B cell (primary cell): ENCODE results near the gene ENO2. TPM values are rescaled to one million over a fixed set of nuclear protein-coding genes. Genes with fewer than 3 reads are reported as not detected.
"Not testable (repeated sequence)": the region's sequence is repeated elsewhere in the genome, so short reads cannot be mapped to it uniquely, and the experiment has no call there.

Experiments used
- ATAC-seq: fragments of 200-7000 bp; cut with Tn5 transposase; one replicate; pipeline ENCODE4 v1.10.0; 2021; ENCODE audit warnings: low read depth, mild to moderate bottlenecking, moderate number of reproducible peaks, moderate library complexity
- CTCF ChIA-PET: fragments of 350-600 bp; sonication (Branson Sonifier 250); formaldehyde crosslinking; loops from one replicate; lab custom pipeline; 2021; ENCODE audit warnings: antibody characterized with exemption, inconsistent platforms; lab: Charles Lee
- POLR2A ChIA-PET: fragments of 350-600 bp; sonication (Branson Sonifier 250); formaldehyde crosslinking; loops from one replicate; lab custom pipeline; 2021; ENCODE audit warnings: antibody characterized with exemption; lab: Charles Lee
- DNase-seq: peaks from one replicate; pipeline ENCODE4 v3.0.0; 2013
- H2AFZ ChIP-seq: 2 replicates; pipeline ENCODE4 v1.6.1; 2012; ENCODE audit warnings: mild to moderate bottlenecking, low read depth, low read length; ENCODE audit not compliant: insufficient read depth, poor library complexity, severe bottlenecking
- H3K27ac ChIP-seq, 2 donors: 1 replicate in 1 of 2; 2 replicates in 1 of 2; pipeline ENCODE4 v1.5.1; 2012 to 2013; ENCODE audit warnings: low read length in 2 of 2, mild to moderate bottlenecking in 2 of 2, moderate library complexity in 1 of 2
- H3K27me3 ChIP-seq, 4 experiments: fragments of 200-600 bp in 1 of 4; sonication (generic) in 1 of 4; replicated peaks in 1 of 4; 1 replicate in 2 of 4; 2 replicates in 2 of 4; pipeline versions ENCODE4 v1.6.1 to v1.7.0; 2013 to 2016; ENCODE audit warnings: low read length in 3 of 4, mild to moderate bottlenecking in 2 of 4, mixed read lengths in 1 of 4, moderate library complexity in 1 of 4; ENCODE audit not compliant: insufficient read depth in 4 of 4, control insufficient read depth in 3 of 4; ENCODE audit errors: control extremely low read depth in 1 of 4
- H3K36me3 ChIP-seq, 2 experiments: replicated peaks in 1 of 2; 1 replicate in 1 of 2; 2 replicates in 1 of 2; pipeline versions ENCODE4 v1.6.1 to v1.7.1; 2013; ENCODE audit warnings: low read length in 1 of 2; ENCODE audit not compliant: insufficient read depth in 2 of 2, control insufficient read depth in 1 of 2; ENCODE audit errors: control extremely low read depth in 1 of 2, extremely low read depth in 1 of 2
- H3K4me1 ChIP-seq, 2 donors: fragments of 200-600 bp in 1 of 2; sonication (generic) in 1 of 2; 1 replicate in 1 of 2; 2 replicates in 1 of 2; pipeline versions ENCODE4 v1.5.1 to v1.6.1; 2013 to 2017; ENCODE audit warnings: low read length in 2 of 2; ENCODE audit not compliant: control insufficient read depth in 2 of 2, insufficient read depth in 2 of 2
- H3K4me2 ChIP-seq: replicated peaks from 2 replicates; pipeline ENCODE3; 2012; ENCODE audit warnings: mild to moderate bottlenecking, low read depth, low read length; ENCODE audit not compliant: poor library complexity, severe bottlenecking
- H3K4me3 ChIP-seq, 5 experiments: fragments of 200-600 bp in 1 of 5; sonication (generic) in 1 of 5; 1 replicate in 3 of 5; 2 replicates in 2 of 5; pipeline versions ENCODE4 v1.5.1 to v1.7.0; 2011 to 2016; ENCODE audit warnings: low read length in 4 of 5, mild to moderate bottlenecking in 4 of 5, low read depth in 2 of 5, control low read depth in 1 of 5, moderate library complexity in 1 of 5; ENCODE audit not compliant: insufficient read depth in 1 of 5; ENCODE audit errors: control extremely low read depth in 1 of 5, extremely low read depth in 1 of 5
- H3K79me2 ChIP-seq: fragments of 200-600 bp; sonication (generic); one replicate; pipeline ENCODE4 v1.6.0; 2016; ENCODE audit warnings: low read length; ENCODE audit not compliant: control insufficient read depth, insufficient read depth
- H3K9ac ChIP-seq: fragments of 200-600 bp; sonication (generic); 2 replicates; pipeline ENCODE4 v1.6.1; 2017; ENCODE audit warnings: mild to moderate bottlenecking, low read length, moderate library complexity
- H3K9me3 ChIP-seq, 3 donors: one replicate each; pipeline versions ENCODE4 v1.6.1 to v1.7.1; 2013; ENCODE audit warnings: low read length in 2 of 3; ENCODE audit not compliant: control insufficient read depth in 2 of 3, insufficient read depth in 1 of 3; ENCODE audit errors: control extremely low read depth in 1 of 3
- H4K20me1 ChIP-seq: 2 replicates; pipeline ENCODE4 v1.6.0; 2012; ENCODE audit warnings: mild to moderate bottlenecking, low read length; ENCODE audit not compliant: insufficient read depth, control insufficient read depth, poor library complexity, severe bottlenecking
- H3K27ac Mint-ChIP-seq: one replicate; pipeline ENCODE4 v1.8.0; 2021; ENCODE audit warnings: mixed read lengths
- H3K27me3 Mint-ChIP-seq: one replicate; pipeline ENCODE4 v1.8.0; 2021; ENCODE audit warnings: mixed read lengths
- H3K4me1 Mint-ChIP-seq: one replicate; pipeline ENCODE4 v1.8.0; 2021; ENCODE audit warnings: mixed read lengths
- H3K4me3 Mint-ChIP-seq: one replicate; pipeline ENCODE4 v1.8.0; 2021; ENCODE audit warnings: mixed read lengths
- H3K9me3 Mint-ChIP-seq: one replicate; pipeline ENCODE4 v1.8.0; 2022; ENCODE audit warnings: mixed read lengths; ENCODE audit not compliant: insufficient read depth
- EZH2 ChIP-seq: IDR thresholded peaks from 2 replicates; pipeline ENCODE4 v1.6.1; 2012; ENCODE audit warnings: borderline replicate concordance, low read depth, mild to moderate bottlenecking, moderate library complexity, low read length; ENCODE audit not compliant: insufficient read depth, poor library complexity, severe bottlenecking
- WGBS: methylation state at CpG from one replicate; pipeline ENCODE4 v1.1.5; 2013; ENCODE audit warnings: missing lambda C conversion rate; ENCODE audit not compliant: insufficient coverage; 5-methylcytosine and 5-hydroxymethylcytosine counted together
- intact Hi-C: fragments of 100-400 bp; cut with micrococcal nuclease; formaldehyde crosslinking; loops from one replicate; pipeline ENCODE4 v1.10.0; 2022
- polyA plus RNA-seq: library from polyadenylated mRNA; depleted of rRNA; stranded (reverse); fragments of >200 nt; gene quantifications from 2 replicates; pipeline ENCODE4 v1.2.3, GENCODE V29; 2012
- total RNA-seq, 2 donors: library from RNA; stranded (reverse); fragments of 120-200 nt in 1 of 2; gene quantifications; 1 replicate in 1 of 2; 2 replicates in 1 of 2; pipeline versions ENCODE4 v1.2.3 to v1.2.4, GENCODE V29; 2013 to 2022

Gene ENO2
- total and polyA plus RNA-seq, 2 donors (not counting 1 experiment from before 2014, with no cell fraction given): 42.5 to 55.3 TPM

DNA sequence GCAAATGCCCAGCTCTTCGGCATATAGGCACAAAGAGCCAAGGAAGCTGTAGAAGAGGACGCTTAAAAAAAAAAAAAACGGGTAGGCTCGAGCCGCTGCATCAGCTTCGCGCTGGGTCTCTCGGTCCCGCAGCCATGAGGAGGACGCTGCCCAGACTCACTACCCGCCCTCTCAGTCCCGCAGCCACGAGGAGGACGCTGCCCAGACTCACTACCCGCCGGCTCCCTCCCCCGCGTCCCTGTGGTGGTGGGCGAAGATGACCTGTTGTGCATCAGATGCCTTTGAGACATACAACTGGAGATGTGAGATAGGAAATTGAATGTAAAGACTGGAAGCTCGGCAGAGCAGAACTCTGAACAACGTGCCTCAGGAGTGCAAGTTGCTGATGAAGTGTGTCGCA lies 29.8 kb upstream of the ENO2 start:
- no peak overlapping the region for H3K27ac ChIP-seq
- no peak for DNase-seq
- H3K9me3 ChIP-seq: no peaks in the 10 kb centered on the region
- peaks cover 0 to 5% of the 10 kb centered on the region in 2 experiments for H3K36me3 ChIP-seq
- no peaks in the 10 kb centered on the region for H3K79me2 ChIP-seq
- no peaks in the 10 kb centered on the region for H3K4me1 ChIP-seq
- no peak overlapping the region for H3K27ac Mint-ChIP-seq
- no peaks in the 10 kb centered on the region for H3K27me3 ChIP-seq
- no peak for ATAC-seq
- no peaks in the 10 kb centered on the region for H3K27me3 Mint-ChIP-seq
- WGBS: 94% methylated on average over 14 of the region's 22 CpGs
- H3K9ac ChIP-seq: no peak overlapping the region
- no peak overlapping the region for H3K4me2 ChIP-seq
- no peak for TF ChIP-seq EZH2
- H3K9me3 Mint-ChIP-seq: no peaks in the 10 kb centered on the region
- no peak overlapping the region for H2AFZ ChIP-seq
- no peaks in the 10 kb centered on the region for H4K20me1 ChIP-seq
- H3K4me1 Mint-ChIP-seq: no peaks in the 10 kb centered on the region
- intact Hi-C loops: no loop called here
- CTCF ChIA-PET: interaction anchor here (0.7 to 1.6 kb wide), 3 partner anchors 11 to 119 kb away, joined by 3 to 4 read pairs (median 3); partner anchors contain the start of gene SPSB2
- no peak overlapping the region for H3K4me3 ChIP-seq
- H3K4me3 Mint-ChIP-seq: no peak overlapping the region
- POLR2A ChIA-PET: no interaction called here

DNA sequence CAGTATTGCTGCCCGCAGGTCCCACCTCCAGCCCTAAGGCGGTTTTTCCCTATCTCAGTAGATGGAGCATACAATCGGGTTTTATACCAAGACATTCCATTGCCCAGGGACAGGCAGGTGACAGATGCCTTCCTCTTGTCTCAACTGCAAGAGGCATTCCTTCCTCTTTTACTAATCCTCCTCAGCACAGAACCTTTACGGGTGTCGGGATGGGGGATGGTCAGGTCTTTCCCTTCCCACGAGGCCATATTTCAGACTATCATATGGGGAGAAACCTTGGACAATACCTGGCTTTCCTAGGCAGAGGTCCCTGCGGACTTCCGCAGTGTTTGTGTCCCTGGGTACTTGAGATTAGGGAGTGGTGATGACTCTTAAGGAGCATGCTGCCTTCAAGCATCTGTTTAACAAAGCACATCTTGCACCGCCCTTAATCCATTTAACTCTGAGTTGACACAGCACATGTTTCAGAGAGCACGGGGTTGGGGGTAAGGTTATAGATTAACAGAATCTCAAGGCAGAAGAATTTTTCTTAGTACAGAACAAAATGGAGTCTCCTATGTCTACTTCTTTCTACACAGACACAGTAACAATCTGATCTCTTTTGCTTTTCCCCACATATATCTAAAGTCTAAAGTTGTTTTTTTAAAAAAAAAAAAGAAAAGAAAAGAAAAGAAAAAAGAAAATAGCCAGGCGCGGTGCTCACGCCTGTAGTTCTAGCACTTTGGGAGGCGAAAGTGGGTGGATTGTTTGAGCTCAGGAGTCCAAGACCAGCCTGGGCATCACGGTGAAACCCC lies 28.0 kb upstream of the ENO2 start:
- CTCF ChIA-PET: interaction anchor here (1.6 kb wide), 1 partner anchor 13 kb away, joined by 8 read pairs; the partner anchor contains the start of gene SPSB2
- POLR2A ChIA-PET: not testable (repeated sequence)

More for the DNA sequence above, 28.0 kb upstream of the ENO2 start:
- H3K9ac ChIP-seq, H4K20me1 ChIP-seq, H3K27me3 ChIP-seq, ATAC-seq, H3K4me3 ChIP-seq, H3K27ac Mint-ChIP-seq, H3K4me3 Mint-ChIP-seq, H3K4me1 ChIP-seq, H3K79me2 ChIP-seq, intact Hi-C loops, H3K4me2 ChIP-seq, H3K27ac ChIP-seq, DNase-seq, H2AFZ ChIP-seq, H3K9me3 Mint-ChIP-seq, H3K9me3 ChIP-seq, H3K36me3 ChIP-seq, H3K27me3 Mint-ChIP-seq: not testable (repeated sequence)
- 50% methylated on average over 2 of the region's 15 CpGs for WGBS
- H3K4me1 Mint-ChIP-seq: peaks cover 11% of the 10 kb centered on the region
